ENCODE measurements around the gene C1QL4. TPM values are rescaled to one million over a fixed set of nuclear protein-coding genes. Genes with fewer than 3 reads are reported as not detected.
"Not testable (repeated sequence)": the region's sequence is repeated elsewhere in the genome, so short reads cannot be mapped to it uniquely, and the experiment has no call there.

C1QL4 gene
- total RNA-seq = 0.13 TPM in 1 of 2 replicates, not detected in the other

- no peaks in the 10 kb centered on the region for H3K36me3 ChIP-seq (ENCODE audit: control insufficient read depth, insufficient read depth, low read length)
- H3K4me3 ChIP-seq (ENCODE audit: low read depth, low read length) = peak within 1 kb of the TSS; percentile 17
- H3K27me3 ChIP-seq (ENCODE audit: control insufficient read depth, insufficient read depth, low read length) = peaks cover 33% of the 10 kb centered on the region
- peak; percentile 32 for DNase-seq (ENCODE audit: low read depth)
- TF ChIP-seq CTCF (IDR thresholded peaks at IDR 0.05; ENCODE audit: insufficient read depth, low read length, severe bottlenecking) = peak; percentile 82
- no peak for FAIRE-seq
Observed at GRCh38 chr12:49336645-49337584, at the start of gene C1QL4. Gene C1QL4, minus strand, starts transcription at chr12:49337188. Its CDS starts 711 bp downstream, at chr12:49336477.

- not testable (repeated sequence) for H3K27me3 ChIP-seq (ENCODE audit: control insufficient read depth, insufficient read depth, low read length); H3K36me3 ChIP-seq (ENCODE audit: control insufficient read depth, insufficient read depth, low read length); FAIRE-seq; H3K4me3 ChIP-seq (ENCODE audit: low read depth, low read length); DNase-seq (ENCODE audit: low read depth)
Observed at GRCh38 chr12:49380184-49380583, 43.2 kb upstream of the C1QL4 start.

GRCh38 chr12:49377386-49377785 lies 40.4 kb upstream of the C1QL4 start:
- no peak for FAIRE-seq
- TF ChIP-seq CTCF (IDR thresholded peaks at IDR 0.05; ENCODE audit: insufficient read depth, low read length, severe bottlenecking) = no peak
- Histone ChIP-seq H3K4me3 (ENCODE audit: low read depth, low read length) (no peak overlapping the region), H3K27me3 (ENCODE audit: control insufficient read depth, insufficient read depth, low read length) (no peaks in the 10 kb centered on the region), H3K36me3 (ENCODE audit: control insufficient read depth, insufficient read depth, low read length) (peaks cover 1% of the 10 kb centered on the region)
- DNase-seq (ENCODE audit: low read depth) = no peak

GRCh38 chr12:49375406-49375805 lies 38.4 kb upstream of the C1QL4 start:
- DNase-seq (ENCODE audit: low read depth) = no peak
- H3K36me3 ChIP-seq (ENCODE audit: control insufficient read depth, insufficient read depth, low read length) = peaks cover 2% of the 10 kb centered on the region
- TF ChIP-seq CTCF (IDR thresholded peaks at IDR 0.05; ENCODE audit: insufficient read depth, low read length, severe bottlenecking) = no peak
- no peak for FAIRE-seq
- H3K27me3 ChIP-seq (ENCODE audit: control insufficient read depth, insufficient read depth, low read length) = no peaks in the 10 kb centered on the region
- no peak overlapping the region for H3K4me3 ChIP-seq (ENCODE audit: low read depth, low read length)

GRCh38 chr12:49370539-49370938 lies 33.6 kb upstream of the C1QL4 start:
- DNase-seq (ENCODE audit: low read depth) (no peak), FAIRE-seq (no peak)
- no peaks in the 10 kb centered on the region for H3K27me3 ChIP-seq (ENCODE audit: control insufficient read depth, insufficient read depth, low read length)
- TF ChIP-seq CTCF (IDR thresholded peaks at IDR 0.05; ENCODE audit: insufficient read depth, low read length, severe bottlenecking) = no peak
- H3K4me3 ChIP-seq (ENCODE audit: low read depth, low read length) = no peak overlapping the region
- peaks cover 2% of the 10 kb centered on the region for H3K36me3 ChIP-seq (ENCODE audit: control insufficient read depth, insufficient read depth, low read length)

GRCh38 chr12:49369411-49370145 lies 32.6 kb upstream of the C1QL4 start:
- no peaks in the 10 kb centered on the region for H3K27me3 ChIP-seq (ENCODE audit: control insufficient read depth, insufficient read depth, low read length)
- DNase-seq (ENCODE audit: low read depth) (peak; percentile 40), FAIRE-seq (no peak)
- H3K4me3 ChIP-seq (ENCODE audit: low read depth, low read length) = no peak overlapping the region
- TF ChIP-seq CTCF (IDR thresholded peaks at IDR 0.05; ENCODE audit: insufficient read depth, low read length, severe bottlenecking) = peak; percentile 39
- H3K36me3 ChIP-seq (ENCODE audit: control insufficient read depth, insufficient read depth, low read length) = peaks cover 2% of the 10 kb centered on the region

All from bronchial epithelial cell (primary cell).